B cell (primary cell): ENCODE data around the gene ZNF326. TPM values are rescaled to one million over a fixed set of nuclear protein-coding genes. Genes with fewer than 3 reads are reported as not detected.
A peak's percentile ranks its signal among the peaks of the same experiment; 100 is the strongest.
"Not testable (repeated sequence)": the region's sequence is repeated elsewhere in the genome, so short reads cannot be mapped to it uniquely, and the experiment has no call there.

Source experiments
- ATAC-seq: fragments of 200-7000 bp; cut with Tn5 transposase; one replicate; pipeline ENCODE4 v1.10.0; 2021; ENCODE audit warnings: low read depth, mild to moderate bottlenecking, moderate number of reproducible peaks, moderate library complexity
- CTCF ChIA-PET: fragments of 350-600 bp; sonication (Branson Sonifier 250); formaldehyde crosslinking; loops from one replicate; lab custom pipeline; 2021; ENCODE audit warnings: antibody characterized with exemption, inconsistent platforms; lab: Charles Lee
- POLR2A ChIA-PET: fragments of 350-600 bp; sonication (Branson Sonifier 250); formaldehyde crosslinking; loops from one replicate; lab custom pipeline; 2021; ENCODE audit warnings: antibody characterized with exemption; lab: Charles Lee
- DNase-seq: peaks from one replicate; pipeline ENCODE4 v3.0.0; 2013
- H2AFZ ChIP-seq: 2 replicates; pipeline ENCODE4 v1.6.1; 2012; ENCODE audit warnings: mild to moderate bottlenecking, low read depth, low read length; ENCODE audit not compliant: insufficient read depth, poor library complexity, severe bottlenecking
- H3K27ac ChIP-seq, 2 donors: 1 replicate in 1 of 2; 2 replicates in 1 of 2; pipeline ENCODE4 v1.5.1; 2012 to 2013; ENCODE audit warnings: low read length in 2 of 2, mild to moderate bottlenecking in 2 of 2, moderate library complexity in 1 of 2
- H3K27me3 ChIP-seq, 4 experiments: fragments of 200-600 bp in 1 of 4; sonication (generic) in 1 of 4; replicated peaks in 1 of 4; 1 replicate in 2 of 4; 2 replicates in 2 of 4; pipeline versions ENCODE4 v1.6.1 to v1.7.0; 2013 to 2016; ENCODE audit warnings: low read length in 3 of 4, mild to moderate bottlenecking in 2 of 4, mixed read lengths in 1 of 4, moderate library complexity in 1 of 4; ENCODE audit not compliant: insufficient read depth in 4 of 4, control insufficient read depth in 3 of 4; ENCODE audit errors: control extremely low read depth in 1 of 4
- H3K36me3 ChIP-seq, 2 experiments: replicated peaks in 1 of 2; 1 replicate in 1 of 2; 2 replicates in 1 of 2; pipeline versions ENCODE4 v1.6.1 to v1.7.1; 2013; ENCODE audit warnings: low read length in 1 of 2; ENCODE audit not compliant: insufficient read depth in 2 of 2, control insufficient read depth in 1 of 2; ENCODE audit errors: control extremely low read depth in 1 of 2, extremely low read depth in 1 of 2
- H3K4me1 ChIP-seq, 2 donors: fragments of 200-600 bp in 1 of 2; sonication (generic) in 1 of 2; 1 replicate in 1 of 2; 2 replicates in 1 of 2; pipeline versions ENCODE4 v1.5.1 to v1.6.1; 2013 to 2017; ENCODE audit warnings: low read length in 2 of 2; ENCODE audit not compliant: control insufficient read depth in 2 of 2, insufficient read depth in 2 of 2
- H3K4me2 ChIP-seq: replicated peaks from 2 replicates; pipeline ENCODE3; 2012; ENCODE audit warnings: mild to moderate bottlenecking, low read depth, low read length; ENCODE audit not compliant: poor library complexity, severe bottlenecking
- H3K4me3 ChIP-seq, 5 experiments: fragments of 200-600 bp in 1 of 5; sonication (generic) in 1 of 5; 1 replicate in 3 of 5; 2 replicates in 2 of 5; pipeline versions ENCODE4 v1.5.1 to v1.7.0; 2011 to 2016; ENCODE audit warnings: low read length in 4 of 5, mild to moderate bottlenecking in 4 of 5, low read depth in 2 of 5, control low read depth in 1 of 5, moderate library complexity in 1 of 5; ENCODE audit not compliant: insufficient read depth in 1 of 5; ENCODE audit errors: control extremely low read depth in 1 of 5, extremely low read depth in 1 of 5
- H3K79me2 ChIP-seq: fragments of 200-600 bp; sonication (generic); one replicate; pipeline ENCODE4 v1.6.0; 2016; ENCODE audit warnings: low read length; ENCODE audit not compliant: control insufficient read depth, insufficient read depth
- H3K9ac ChIP-seq: fragments of 200-600 bp; sonication (generic); 2 replicates; pipeline ENCODE4 v1.6.1; 2017; ENCODE audit warnings: mild to moderate bottlenecking, low read length, moderate library complexity
- H3K9me3 ChIP-seq, 3 donors: one replicate each; pipeline versions ENCODE4 v1.6.1 to v1.7.1; 2013; ENCODE audit warnings: low read length in 2 of 3; ENCODE audit not compliant: control insufficient read depth in 2 of 3, insufficient read depth in 1 of 3; ENCODE audit errors: control extremely low read depth in 1 of 3
- H4K20me1 ChIP-seq: 2 replicates; pipeline ENCODE4 v1.6.0; 2012; ENCODE audit warnings: mild to moderate bottlenecking, low read length; ENCODE audit not compliant: insufficient read depth, control insufficient read depth, poor library complexity, severe bottlenecking
- H3K27ac Mint-ChIP-seq: one replicate; pipeline ENCODE4 v1.8.0; 2021; ENCODE audit warnings: mixed read lengths
- H3K27me3 Mint-ChIP-seq: one replicate; pipeline ENCODE4 v1.8.0; 2021; ENCODE audit warnings: mixed read lengths
- H3K4me1 Mint-ChIP-seq: one replicate; pipeline ENCODE4 v1.8.0; 2021; ENCODE audit warnings: mixed read lengths
- H3K4me3 Mint-ChIP-seq: one replicate; pipeline ENCODE4 v1.8.0; 2021; ENCODE audit warnings: mixed read lengths
- H3K9me3 Mint-ChIP-seq: one replicate; pipeline ENCODE4 v1.8.0; 2022; ENCODE audit warnings: mixed read lengths; ENCODE audit not compliant: insufficient read depth
- EZH2 ChIP-seq: IDR thresholded peaks from 2 replicates; pipeline ENCODE4 v1.6.1; 2012; ENCODE audit warnings: borderline replicate concordance, low read depth, mild to moderate bottlenecking, moderate library complexity, low read length; ENCODE audit not compliant: insufficient read depth, poor library complexity, severe bottlenecking
- WGBS: methylation state at CpG from one replicate; pipeline ENCODE4 v1.1.5; 2013; ENCODE audit warnings: missing lambda C conversion rate; ENCODE audit not compliant: insufficient coverage; 5-methylcytosine and 5-hydroxymethylcytosine counted together
- intact Hi-C: fragments of 100-400 bp; cut with micrococcal nuclease; formaldehyde crosslinking; loops from one replicate; pipeline ENCODE4 v1.10.0; 2022
- polyA plus RNA-seq: library from polyadenylated mRNA; depleted of rRNA; stranded (reverse); fragments of >200 nt; gene quantifications from 2 replicates; pipeline ENCODE4 v1.2.3, GENCODE V29; 2012
- total RNA-seq, 2 donors: library from RNA; stranded (reverse); fragments of 120-200 nt in 1 of 2; gene quantifications; 1 replicate in 1 of 2; 2 replicates in 1 of 2; pipeline versions ENCODE4 v1.2.3 to v1.2.4, GENCODE V29; 2013 to 2022
- TF ChIP-seq, protein P1 (sequence below): fragments of 200-600 bp; IDR thresholded peaks from one replicate; pipeline ENCODE4 v1.8.0; 2022; ENCODE audit warnings: antibody characterized with exemption, mild to moderate bottlenecking

Gene ZNF326
- total and polyA plus RNA-seq, 2 donors (not counting 1 experiment from before 2014, with no cell fraction given) = 6.1 to 34.1 TPM

DNA sequence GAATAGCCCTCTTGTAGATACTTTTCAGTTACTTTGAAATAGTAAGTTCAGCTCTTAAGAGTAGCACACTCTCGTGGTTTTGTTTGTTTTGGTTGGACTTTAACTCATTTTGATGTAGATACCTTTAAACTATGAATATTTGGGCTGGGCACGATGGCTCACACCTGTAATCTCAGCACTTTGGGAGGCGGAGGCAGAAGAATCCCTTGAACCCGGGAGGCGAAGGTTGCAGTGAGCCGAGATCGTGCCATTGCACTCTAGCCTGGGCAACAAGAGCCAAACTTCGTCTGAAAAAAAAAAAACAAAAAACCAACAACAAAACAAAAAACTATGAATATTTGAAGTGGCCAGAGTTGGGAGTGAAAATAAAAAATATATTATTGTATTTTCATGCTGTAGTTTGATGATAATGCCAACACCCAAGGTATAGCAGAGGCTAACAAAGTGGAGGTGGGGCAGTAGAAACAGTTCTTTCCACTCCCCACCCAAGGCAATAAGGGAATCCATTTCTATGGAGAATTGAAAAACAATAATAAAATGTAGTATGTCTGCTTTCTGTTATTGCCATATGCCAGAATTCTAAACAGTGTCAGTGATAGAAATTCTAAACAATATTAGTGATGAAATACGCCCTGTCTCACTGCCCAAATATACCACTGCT is 1.7 kb downstream of the ZNF326 start:
- no peak for ATAC-seq
- H3K9me3 ChIP-seq = no peaks in the 10 kb centered on the region
- POLR2A ChIA-PET = no interaction called here
- no peaks in the 10 kb centered on the region for H3K27me3 ChIP-seq
- peak overlapping the region; percentile 18 for H3K27ac Mint-ChIP-seq
- peaks cover 57% of the 10 kb centered on the region for H3K79me2 ChIP-seq
- H4K20me1 ChIP-seq = peaks cover 15% of the 10 kb centered on the region
- H3K4me3 Mint-ChIP-seq = peak overlapping the region; percentile 99
- DNase-seq = no peak
- no peak overlapping the region for H2AFZ ChIP-seq
- intact Hi-C loops = loop anchor here (5.0 kb wide), 1 partner anchor 1104 kb away; the partner anchor contains the start of gene GTF2B
- peak overlapping the region; percentile 81 for H3K4me2 ChIP-seq
- H3K36me3 ChIP-seq = peaks cover 2 to 8% of the 10 kb centered on the region in 2 experiments
- TF ChIP-seq, protein P1, sequence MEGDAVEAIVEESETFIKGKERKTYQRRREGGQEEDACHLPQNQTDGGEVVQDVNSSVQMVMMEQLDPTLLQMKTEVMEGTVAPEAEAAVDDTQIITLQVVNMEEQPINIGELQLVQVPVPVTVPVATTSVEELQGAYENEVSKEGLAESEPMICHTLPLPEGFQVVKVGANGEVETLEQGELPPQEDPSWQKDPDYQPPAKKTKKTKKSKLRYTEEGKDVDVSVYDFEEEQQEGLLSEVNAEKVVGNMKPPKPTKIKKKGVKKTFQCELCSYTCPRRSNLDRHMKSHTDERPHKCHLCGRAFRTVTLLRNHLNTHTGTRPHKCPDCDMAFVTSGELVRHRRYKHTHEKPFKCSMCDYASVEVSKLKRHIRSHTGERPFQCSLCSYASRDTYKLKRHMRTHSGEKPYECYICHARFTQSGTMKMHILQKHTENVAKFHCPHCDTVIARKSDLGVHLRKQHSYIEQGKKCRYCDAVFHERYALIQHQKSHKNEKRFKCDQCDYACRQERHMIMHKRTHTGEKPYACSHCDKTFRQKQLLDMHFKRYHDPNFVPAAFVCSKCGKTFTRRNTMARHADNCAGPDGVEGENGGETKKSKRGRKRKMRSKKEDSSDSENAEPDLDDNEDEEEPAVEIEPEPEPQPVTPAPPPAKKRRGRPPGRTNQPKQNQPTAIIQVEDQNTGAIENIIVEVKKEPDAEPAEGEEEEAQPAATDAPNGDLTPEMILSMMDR = no peak
- no peak for TF ChIP-seq EZH2
- peaks cover 8 to 12% of the 10 kb centered on the region in 2 donors for H3K4me1 ChIP-seq
- 67% methylated on average over 5 of the region's 9 CpGs for WGBS
- H3K4me3 ChIP-seq = no peak overlapping the region
- no peaks in the 10 kb centered on the region for H3K27me3 Mint-ChIP-seq
- CTCF ChIA-PET = interaction anchor here (0.6 kb wide), 1 partner anchor 1025 kb away, joined by 3 read pairs; no protein-coding TSS in a partner anchor
- H3K9me3 Mint-ChIP-seq = no peaks in the 10 kb centered on the region
- H3K9ac ChIP-seq = peak overlapping the region; percentile 95
- no peak overlapping the region for H3K27ac ChIP-seq
- peaks cover 45% of the 10 kb centered on the region for H3K4me1 Mint-ChIP-seq

DNA sequence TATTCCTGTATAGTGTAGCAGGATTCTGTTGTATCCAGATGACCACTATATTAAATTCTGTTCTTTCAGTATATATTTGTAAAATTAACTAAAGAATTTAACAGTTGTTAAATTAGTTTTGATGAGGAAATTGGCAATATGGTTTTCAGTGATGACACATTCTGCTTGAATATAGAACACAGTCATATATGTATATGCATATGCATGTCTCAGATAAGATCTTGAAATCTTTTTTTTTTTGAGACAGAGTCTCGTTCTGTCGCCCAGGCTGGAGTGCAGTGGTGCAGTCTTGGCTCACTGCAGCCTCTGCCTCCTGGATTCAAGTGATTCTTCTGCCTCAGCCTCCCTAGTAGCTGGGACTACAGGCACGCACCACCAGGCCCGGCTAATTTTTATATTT is 2.2 kb downstream of the ZNF326 start:
- H3K36me3 ChIP-seq, H3K9me3 Mint-ChIP-seq, H3K4me2 ChIP-seq, POLR2A ChIA-PET, H3K27me3 ChIP-seq, H3K9me3 ChIP-seq, H3K27ac Mint-ChIP-seq, H3K27ac ChIP-seq, ATAC-seq, H2AFZ ChIP-seq, H3K9ac ChIP-seq, DNase-seq, CTCF ChIA-PET, H3K4me3 ChIP-seq, H3K27me3 Mint-ChIP-seq: not testable (repeated sequence)
- Mint-ChIP-seq H3K4me1 (peaks cover 45% of the 10 kb centered on the region), H3K4me3 (peak overlapping the region; percentile 59)
- H3K79me2 ChIP-seq = peaks cover 62% of the 10 kb centered on the region
- WGBS = 93% methylated on average over 2 of the region's 4 CpGs
- intact Hi-C loops = loop anchor here (5.0 kb wide), 1 partner anchor 1105 kb away; the partner anchor contains the start of gene GTF2B
- peaks cover 19% of the 10 kb centered on the region for H4K20me1 ChIP-seq
- peaks cover 8 to 12% of the 10 kb centered on the region in 2 donors for H3K4me1 ChIP-seq
